HG03354 (cell line): ENCODE data around the gene FOXR2.
A peak's percentile ranks its signal among the peaks of the same experiment; 100 is the strongest.

Source experiments
- ATAC-seq: cut with Tn5 transposase; IDR thresholded peaks from one replicate; pipeline ENCODE4 v1.9.1; 2021; ENCODE audit warnings: mild to moderate bottlenecking; ENCODE audit not compliant: unreplicated experiment, poor library complexity, severe bottlenecking

The FOXR2 gene, protein sequence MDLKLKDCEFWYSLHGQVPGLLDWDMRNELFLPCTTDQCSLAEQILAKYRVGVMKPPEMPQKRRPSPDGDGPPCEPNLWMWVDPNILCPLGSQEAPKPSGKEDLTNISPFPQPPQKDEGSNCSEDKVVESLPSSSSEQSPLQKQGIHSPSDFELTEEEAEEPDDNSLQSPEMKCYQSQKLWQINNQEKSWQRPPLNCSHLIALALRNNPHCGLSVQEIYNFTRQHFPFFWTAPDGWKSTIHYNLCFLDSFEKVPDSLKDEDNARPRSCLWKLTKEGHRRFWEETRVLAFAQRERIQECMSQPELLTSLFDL

DNA sequence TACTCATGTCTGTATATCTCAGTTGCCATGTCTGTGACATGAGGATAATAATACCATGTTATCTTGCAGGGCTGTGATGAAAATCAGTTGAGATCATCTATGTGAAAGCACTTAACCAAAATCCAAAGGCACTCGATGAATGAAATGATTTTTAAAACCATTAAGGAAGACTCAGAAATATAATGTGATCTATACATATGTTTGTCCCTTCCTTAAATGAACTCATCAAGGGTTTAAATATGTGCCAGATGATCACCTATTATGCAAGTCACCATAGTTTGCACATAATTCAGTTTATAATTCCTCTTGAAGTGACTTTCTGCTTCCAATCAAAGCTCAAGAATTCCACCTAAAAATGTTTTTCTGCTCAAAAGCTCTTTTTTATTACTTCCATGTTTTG, at the start of gene FOXR2:
Gene FOXR2 (plus strand): TSS at position 301 of the 400 bp plus-strand sequence. CDS start 312 bp downstream, outside the sequence.
- no peak for ATAC-seq

DNA sequence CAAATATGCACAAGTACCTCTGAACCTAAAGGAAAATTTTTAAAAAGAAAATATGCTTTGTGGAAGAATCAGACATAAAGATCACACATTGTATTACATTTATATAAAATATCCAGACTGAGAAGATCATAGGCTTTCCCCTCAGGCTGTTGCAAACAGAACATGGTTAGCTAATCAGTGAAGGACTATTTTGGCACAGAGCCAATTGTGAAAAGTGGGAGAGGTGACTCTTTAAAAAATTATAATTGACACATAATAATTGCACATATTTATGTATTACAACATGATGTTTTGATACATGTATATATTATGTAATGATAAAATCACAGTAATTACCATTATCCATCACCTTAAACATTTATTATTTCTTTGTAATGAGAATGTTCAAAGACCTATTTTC, 44.1 kb upstream of the FOXR2 start:
- ATAC-seq, result no peak

DNA sequence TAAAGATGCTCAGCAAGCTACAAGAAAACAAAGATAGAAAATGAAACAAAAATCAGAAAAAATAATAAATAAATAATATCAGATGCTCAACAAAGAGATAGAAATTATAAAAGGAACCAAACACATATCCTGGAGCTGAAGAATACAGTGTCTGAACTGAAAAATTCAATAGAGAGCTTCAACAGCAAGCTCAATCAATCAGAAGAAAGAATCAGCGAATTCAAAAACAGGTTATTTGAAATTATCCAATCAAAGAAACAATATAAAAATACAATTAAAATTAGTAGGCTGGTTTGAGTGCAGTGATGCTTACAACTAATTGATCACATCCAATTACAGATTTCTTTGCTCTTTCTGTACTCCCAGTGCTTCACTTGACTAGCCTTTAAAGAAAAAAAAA, 40.8 kb upstream of the FOXR2 start:
- no peak for ATAC-seq

- ATAC-seq, result no peak
Measured at GRCh38 chrX:55593296-55593695, 29.9 kb upstream of the FOXR2 start.

DNA sequence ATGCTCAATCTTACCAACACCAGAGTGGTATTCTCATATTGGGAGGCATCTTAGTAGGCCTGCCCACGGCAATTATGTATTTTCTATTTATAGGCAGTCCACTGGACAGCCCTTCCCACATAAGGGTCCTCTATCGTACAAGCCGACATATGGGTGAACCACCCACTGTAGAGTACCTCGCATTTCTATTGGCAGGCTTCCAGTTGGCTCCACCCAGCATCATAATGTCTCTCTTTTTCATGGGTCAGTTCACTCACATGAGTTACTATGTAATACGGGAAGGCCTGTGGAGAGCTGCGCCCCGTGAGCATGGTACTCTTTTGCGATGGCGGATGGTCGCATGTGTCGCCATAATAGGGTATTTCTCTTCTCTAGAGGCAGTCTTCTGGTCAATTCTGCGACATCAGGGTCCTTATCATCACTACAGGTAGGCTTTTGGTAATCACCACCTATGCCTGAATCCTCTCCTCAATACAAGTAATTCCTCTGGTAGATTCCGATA, 29.4 kb upstream of the FOXR2 start:
- no peak for ATAC-seq

GRCh38 chrX:55598333-55598732, 24.9 kb upstream of the FOXR2 start:
- no peak for ATAC-seq

DNA sequence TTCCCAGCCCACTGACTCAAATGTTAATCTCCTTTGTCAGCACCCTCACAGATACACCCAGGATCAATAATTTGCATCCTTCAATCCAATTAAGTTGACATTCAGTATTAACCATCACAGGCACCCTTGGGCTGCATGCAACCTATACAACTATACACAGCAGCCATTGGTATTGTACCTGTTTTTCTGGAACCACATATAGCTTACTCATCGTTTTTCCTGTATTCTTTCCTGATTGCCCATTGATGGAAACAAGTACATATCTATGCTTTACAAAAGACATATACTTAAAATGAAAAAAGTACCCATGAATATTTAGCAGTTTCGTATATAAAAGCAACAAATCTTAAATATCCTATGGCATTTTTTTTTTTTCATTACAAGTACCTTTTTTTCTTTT, 3.7 kb upstream of the FOXR2 start:
- no peak for ATAC-seq

DNA sequence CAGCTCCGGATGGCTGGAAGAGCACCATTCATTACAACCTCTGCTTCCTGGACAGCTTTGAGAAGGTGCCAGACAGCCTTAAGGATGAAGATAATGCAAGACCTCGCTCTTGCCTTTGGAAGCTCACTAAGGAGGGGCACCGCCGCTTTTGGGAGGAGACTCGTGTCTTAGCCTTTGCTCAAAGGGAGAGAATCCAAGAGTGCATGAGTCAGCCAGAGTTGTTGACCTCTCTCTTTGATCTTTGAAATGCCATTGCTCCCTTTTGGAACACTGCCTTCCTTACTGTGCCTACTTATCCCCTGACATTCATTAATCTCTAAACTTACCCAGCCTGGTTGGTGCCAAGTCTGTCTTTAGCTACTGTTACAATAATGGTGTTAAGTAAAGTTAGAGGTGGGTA, 1.2 kb downstream of the FOXR2 start:
- no peak for ATAC-seq

DNA sequence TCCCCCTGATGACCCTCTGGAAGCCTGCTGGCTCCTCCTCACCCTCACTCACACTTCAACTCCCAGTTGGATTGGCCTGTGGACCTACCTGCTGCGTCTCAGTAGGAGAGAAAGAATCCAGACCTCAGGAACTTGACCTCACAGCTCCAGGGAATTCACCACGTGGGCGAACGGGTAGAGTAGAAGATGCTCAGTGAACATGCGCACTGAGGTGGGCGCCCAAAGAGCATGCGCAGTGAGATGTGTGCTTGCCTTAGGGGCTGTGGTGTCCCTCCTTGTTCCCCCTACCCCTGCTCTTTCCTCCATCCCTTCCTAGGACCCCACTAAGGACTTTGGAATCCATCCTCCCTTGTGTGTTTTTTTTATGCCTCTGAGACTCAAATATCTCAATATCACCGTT, 12.9 kb downstream of the FOXR2 start:
- ATAC-seq, result no peak

DNA sequence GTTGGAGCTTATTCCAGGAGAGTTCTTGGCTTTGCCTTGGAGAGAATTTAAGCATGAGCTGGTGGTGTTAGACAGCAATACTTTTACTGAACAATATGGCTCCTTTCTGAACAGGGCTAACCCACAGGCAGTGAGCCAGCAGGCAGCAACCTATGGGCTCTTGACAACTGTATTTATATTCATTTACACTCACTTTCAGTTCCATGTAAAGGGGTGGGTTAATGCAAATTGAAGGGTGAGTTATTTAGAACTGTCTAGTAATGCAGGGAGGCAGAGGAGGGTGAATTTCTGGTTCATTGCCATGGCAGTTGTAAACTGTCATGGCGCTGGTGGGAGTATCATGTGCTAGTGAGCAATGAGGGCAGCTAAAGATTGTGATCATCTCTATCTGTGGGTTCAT, 15.7 kb downstream of the FOXR2 start:
- peak; percentile 79 for ATAC-seq

GRCh38 chrX:55640854-55641253, 17.7 kb downstream of the FOXR2 start:
- peak; percentile 81 for ATAC-seq

- ATAC-seq, result peak; percentile 47
Measured at GRCh38 chrX:55648434-55648833, 25.2 kb downstream of the FOXR2 start.

GRCh38 chrX:55659931-55660330, 36.7 kb downstream of the FOXR2 start:
- no peak for ATAC-seq

DNA sequence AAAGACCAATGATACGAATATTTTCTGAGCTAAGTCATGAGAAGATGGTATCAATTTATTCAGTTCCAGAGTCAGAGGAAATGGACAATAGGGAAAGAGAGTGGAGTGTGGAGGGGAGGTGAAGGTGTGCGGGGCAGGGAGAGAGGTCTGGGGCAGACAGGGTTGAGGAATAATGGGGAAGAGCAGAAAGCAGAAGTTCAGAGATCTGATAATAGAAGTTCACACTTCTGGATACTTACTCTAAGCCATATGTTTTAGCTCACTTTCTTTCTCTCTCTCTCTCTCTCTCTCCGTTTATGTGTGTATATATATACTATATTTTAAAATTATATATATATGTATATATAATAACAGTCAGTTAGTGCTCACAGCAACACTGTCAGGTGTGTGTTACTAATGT, 40.4 kb downstream of the FOXR2 start:
- ATAC-seq, result no peak

- ATAC-seq, result no peak
Measured at GRCh38 chrX:55668084-55668483, 44.9 kb downstream of the FOXR2 start.
